A673 (cell line): ENCODE results near the gene PRRT1.

Source experiments
- CTCF ChIP-seq: fragments of 300-800, 200-600 bp; sonication (generic); conservative IDR thresholded peaks from 2 replicates; pipeline ENCODE4 v1.5.1; 2017; ENCODE audit warnings: low read depth, mild to moderate bottlenecking, antibody characterized with exemption, low read length, moderate library complexity, mixed read lengths
- EZH2 ChIP-seq: fragments of 200-600 bp; sonication (generic); IDR thresholded peaks from 2 replicates; pipeline ENCODE4 v1.6.1; 2017; ENCODE audit warnings: borderline replicate concordance, low read depth, mild to moderate bottlenecking, mixed read lengths, antibody characterized with exemption, low read length; ENCODE audit not compliant: poor library complexity, severe bottlenecking

DNA sequence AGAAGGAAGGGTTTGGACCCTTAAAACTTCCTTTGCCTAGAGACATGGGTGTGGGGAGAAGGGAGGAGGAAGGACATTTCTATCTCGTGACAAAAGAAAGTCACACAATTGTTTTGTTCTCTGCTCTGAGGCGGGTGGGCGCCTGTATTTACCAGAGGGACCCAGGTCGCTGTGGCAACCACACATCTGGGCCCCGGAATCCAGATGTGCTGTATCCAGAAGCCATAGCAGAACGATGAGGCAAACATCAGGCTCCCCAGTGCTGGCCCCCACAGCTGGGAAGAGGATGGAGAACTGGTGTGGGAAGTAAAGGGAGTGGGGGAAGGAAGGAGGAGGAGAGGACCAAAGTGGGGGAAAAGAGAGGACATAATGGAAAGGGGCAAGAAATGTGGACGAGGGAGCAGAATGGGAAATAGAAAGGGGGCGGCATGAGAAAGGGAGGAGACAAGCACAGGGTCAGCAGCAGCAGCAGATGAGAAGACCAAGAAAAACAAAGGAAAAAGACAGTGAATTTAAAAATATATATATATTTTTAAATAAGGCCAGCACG lies 39.2 kb downstream of the PRRT1 start:
- TF ChIP-seq CTCF (no peak), EZH2 (no peak)
